ENCODE measurements around the gene METTL2B. TPM values are rescaled to one million over a fixed set of nuclear protein-coding genes. Genes with fewer than 3 reads are reported as not detected.

The METTL2B gene
- total and polyA plus RNA-seq, 2 experiments from 2014 or later, result 21.3 to 27.9 TPM

- H3K4me1 ChIP-seq (ENCODE audit: low read depth), result no peaks in the 10 kb centered on the region
- no peaks in the 10 kb centered on the region for H3K36me3 ChIP-seq
- no peak for TF ChIP-seq CTCF (IDR thresholded peaks at IDR 0.05; ENCODE audit: low read depth, low read length)
- H3K9me3 ChIP-seq (ENCODE audit: low read depth), result no peaks in the 10 kb centered on the region
- no peaks in the 10 kb centered on the region for H3K27me3 ChIP-seq
- H3K27ac ChIP-seq, result no peak overlapping the region
- no peak for DNase-seq (ENCODE audit: low read depth in 1 of 2, low spot score in 1 of 2)
- H3K4me3 ChIP-seq, result no peak overlapping the region
These were observed 41.9 kb upstream of the METTL2B start for GRCh38 chr7:128434413-128435326.

GRCh38 chr7:128435327-128435686 lies 41.2 kb upstream of the METTL2B start:
- TF ChIP-seq CTCF (IDR thresholded peaks at IDR 0.05; ENCODE audit: low read depth, low read length), result no peak
- H3K9me3 ChIP-seq (ENCODE audit: low read depth), result no peaks in the 10 kb centered on the region

GRCh38 chr7:128437426-128438332 lies 38.9 kb upstream of the METTL2B start:
- no peak for DNase-seq (ENCODE audit: low read depth in 1 of 2, low spot score in 1 of 2)
- no peaks in the 10 kb centered on the region for H3K9me3 ChIP-seq (ENCODE audit: low read depth)
- no peak for TF ChIP-seq CTCF (IDR thresholded peaks at IDR 0.05; ENCODE audit: low read depth, low read length)
- H3K4me1 ChIP-seq (ENCODE audit: low read depth), result no peaks in the 10 kb centered on the region
- no peaks in the 10 kb centered on the region for H3K36me3 ChIP-seq
- H3K27me3 ChIP-seq, result no peaks in the 10 kb centered on the region
- no peak overlapping the region for H3K27ac ChIP-seq
- H3K4me3 ChIP-seq, result no peak overlapping the region

More at GRCh38 chr7:128435327-128435686, 41.2 kb upstream of the METTL2B start:
- Histone ChIP-seq H3K27ac (no peak overlapping the region), H3K4me3 (no peak overlapping the region), H3K36me3 (no peaks in the 10 kb centered on the region), H3K4me1 (ENCODE audit: low read depth) (no peaks in the 10 kb centered on the region), H3K27me3 (no peaks in the 10 kb centered on the region)
- no peak for DNase-seq (ENCODE audit: low read depth in 1 of 2, low spot score in 1 of 2)

- Histone ChIP-seq H3K4me3 (no peak overlapping the region), H3K36me3 (no peaks in the 10 kb centered on the region), H3K9me3 (ENCODE audit: low read depth) (no peaks in the 10 kb centered on the region), H3K27ac (no peak overlapping the region), H3K27me3 (no peaks in the 10 kb centered on the region), H3K4me1 (ENCODE audit: low read depth) (no peaks in the 10 kb centered on the region)
- no peak for TF ChIP-seq CTCF (IDR thresholded peaks at IDR 0.05; ENCODE audit: low read depth, low read length)
- DNase-seq (ENCODE audit: low read depth in 1 of 2, low spot score in 1 of 2), result no peak
These were observed 34.2 kb upstream of the METTL2B start for GRCh38 chr7:128442356-128442755.

- H3K36me3 ChIP-seq, result no peaks in the 10 kb centered on the region
- no peak overlapping the region for H3K27ac ChIP-seq
- no peaks in the 10 kb centered on the region for H3K4me1 ChIP-seq (ENCODE audit: low read depth)
- H3K27me3 ChIP-seq, result no peaks in the 10 kb centered on the region
- no peak for TF ChIP-seq CTCF (IDR thresholded peaks at IDR 0.05; ENCODE audit: low read depth, low read length)
- no peaks in the 10 kb centered on the region for H3K9me3 ChIP-seq (ENCODE audit: low read depth)
- no peak for DNase-seq (ENCODE audit: low read depth in 1 of 2, low spot score in 1 of 2)
- H3K4me3 ChIP-seq, result no peak overlapping the region
These were observed 32.5 kb upstream of the METTL2B start for GRCh38 chr7:128443831-128444600.

All from cardiac muscle cell (in vitro differentiated cells and primary cell).